ENCODE measurements around the gene CXADR.
"Not testable (repeated sequence)": the region's sequence is repeated elsewhere in the genome, so short reads cannot be mapped to it uniquely, and the experiment has no call there.

CXADR gene

GRCh38 chr21:17506951-17507350 lies 5.9 kb upstream of the CXADR start:
- DNase-seq = no peak

DNA sequence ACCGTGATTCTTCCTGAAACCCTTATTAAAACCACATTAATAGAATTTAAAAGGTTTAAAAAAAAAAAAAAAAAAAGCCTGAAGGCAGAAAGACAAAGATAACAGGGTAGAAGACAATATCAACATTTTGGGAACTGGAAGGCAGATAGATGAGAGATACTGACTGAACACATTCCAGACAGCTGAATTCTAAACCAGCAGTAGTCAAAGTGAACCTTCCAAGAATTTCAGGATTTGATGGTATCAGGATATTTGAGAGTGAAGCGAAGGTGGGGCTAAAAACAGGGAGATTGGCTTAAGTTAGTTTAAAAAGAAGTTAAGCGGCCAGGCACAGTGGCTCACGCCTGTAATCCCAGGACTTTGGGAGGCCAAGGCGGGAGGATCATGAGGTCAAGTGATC lies 5.3 kb upstream of the CXADR start:
- no peak for DNase-seq

DNA sequence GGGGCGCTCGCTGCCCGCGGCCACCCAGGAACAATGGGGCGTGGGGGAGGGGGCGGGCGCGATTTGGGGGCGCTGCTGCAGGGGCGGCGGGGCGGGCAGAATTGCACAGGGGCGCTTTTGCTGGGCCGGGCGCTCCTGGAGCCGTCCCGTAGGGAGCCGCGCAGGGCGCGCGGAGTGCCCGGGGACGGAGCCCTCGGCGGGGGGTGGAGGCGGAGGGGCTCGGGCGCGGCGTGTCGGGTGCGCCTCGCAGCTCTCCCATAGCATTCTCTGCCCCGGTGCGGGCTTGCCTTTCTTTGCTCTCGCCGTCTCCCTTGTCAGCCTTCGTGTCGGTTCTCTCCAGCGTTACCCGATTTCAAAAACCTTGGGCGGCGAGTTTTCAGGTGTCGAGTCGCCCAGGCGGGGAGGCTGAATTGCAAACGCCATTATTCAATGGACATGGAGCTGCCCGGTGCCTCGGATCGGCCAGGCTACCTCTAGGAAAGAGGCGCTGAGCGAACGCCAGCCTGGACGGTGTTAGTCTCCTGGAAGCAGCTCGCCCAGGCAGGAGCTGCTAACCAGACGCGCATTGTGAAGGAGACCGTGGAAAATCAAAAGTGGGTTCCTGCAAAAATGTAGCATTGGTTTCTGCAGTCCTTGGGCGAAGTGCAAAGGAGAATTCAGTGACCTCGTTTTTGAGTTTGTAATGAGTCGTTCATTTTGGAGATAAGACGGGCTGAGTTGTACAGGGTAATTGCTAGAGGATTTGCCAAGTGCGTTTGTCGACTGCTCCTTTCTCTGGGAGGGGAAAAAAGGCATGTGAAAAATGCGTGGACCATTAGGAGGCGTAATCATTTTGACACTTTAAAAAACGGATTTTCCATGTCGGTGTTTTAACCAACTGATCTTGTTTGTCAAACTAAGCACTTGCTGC lies 626 bp downstream of the CXADR start:
- no peak for DNase-seq

DNA sequence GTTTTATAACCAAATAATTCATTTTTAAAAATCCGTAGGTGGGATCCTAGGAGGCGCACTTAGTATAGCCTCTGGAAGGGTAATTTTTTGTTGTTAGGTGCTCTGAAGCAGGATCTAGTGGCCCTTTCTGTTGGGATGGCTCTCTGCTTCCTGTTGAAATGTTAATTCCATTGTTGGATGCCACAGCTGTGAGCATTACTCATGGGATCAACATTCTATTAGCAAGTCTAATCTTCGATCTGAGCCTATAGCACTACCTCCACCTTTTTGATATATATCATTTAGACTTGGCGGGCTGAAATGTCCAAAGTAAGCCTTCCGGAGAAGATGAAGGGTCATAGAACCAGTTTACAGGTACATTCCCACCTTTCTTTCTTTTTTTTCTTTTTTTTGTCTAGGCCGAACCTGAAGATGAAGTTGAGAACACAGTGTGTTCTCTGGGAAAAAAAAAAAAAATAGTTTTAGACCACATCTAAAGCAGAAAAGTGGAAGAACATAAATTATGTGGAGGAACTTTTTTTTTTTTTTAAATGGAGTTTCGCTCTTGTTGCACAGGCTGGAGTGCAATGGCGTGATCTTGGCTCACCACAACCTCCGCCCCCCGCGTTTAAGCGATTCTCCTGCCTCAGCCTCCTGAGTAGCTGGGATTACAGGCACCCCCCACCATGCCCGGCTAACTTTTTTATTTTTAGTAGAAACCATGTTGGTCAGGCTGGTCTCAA lies 1.4 kb downstream of the CXADR start:
- DNase-seq = no peak

DNA sequence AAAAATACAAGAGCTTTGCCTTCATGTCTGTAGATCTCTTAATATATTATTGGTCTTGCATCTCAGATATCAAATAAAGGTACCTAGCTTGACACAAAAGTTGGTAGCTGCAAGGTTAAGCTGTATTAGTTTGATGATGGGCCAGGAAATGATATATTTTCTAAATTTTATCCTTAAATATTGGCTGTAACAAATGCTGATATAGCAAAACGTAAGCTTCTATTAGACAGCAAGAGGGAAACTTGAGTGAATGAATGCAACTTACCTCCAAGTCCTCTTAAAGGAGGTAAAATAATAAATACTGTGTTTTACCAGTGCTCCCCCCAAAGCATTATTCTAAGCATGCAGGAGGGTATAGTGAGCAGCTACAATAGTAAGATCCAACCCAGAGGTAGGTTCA lies 4.2 kb downstream of the CXADR start:
- not testable (repeated sequence) for DNase-seq

DNA sequence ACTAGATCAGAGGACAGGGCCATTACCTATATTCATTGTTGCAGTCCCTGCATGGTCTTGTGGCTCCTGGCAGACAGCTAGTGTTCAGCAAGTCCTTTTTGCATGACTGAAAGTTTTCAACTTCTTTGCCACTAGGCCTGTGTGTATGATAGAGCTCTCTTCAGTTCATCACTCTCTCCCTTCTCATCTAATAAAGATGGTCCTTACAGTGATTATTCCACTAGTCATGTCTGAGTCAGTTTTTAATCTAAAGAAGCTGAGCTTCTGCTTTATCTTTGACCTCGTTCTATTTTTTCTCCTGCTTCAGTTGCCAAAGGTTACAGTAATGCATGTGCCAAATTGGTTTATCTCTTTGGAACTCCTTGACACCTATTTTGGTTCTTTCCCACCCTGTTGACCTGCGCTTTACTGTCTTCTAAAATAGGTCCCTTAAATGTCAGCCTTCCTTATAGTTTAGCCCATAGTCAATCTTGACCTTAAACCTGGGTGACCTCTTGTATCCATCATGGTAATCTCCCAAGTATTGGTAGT lies 6.4 kb downstream of the CXADR start:
- DNase-seq = no peak

GRCh38 chr21:17519965-17520609 lies 7.2 kb downstream of the CXADR start:
- no peak for DNase-seq

DNA sequence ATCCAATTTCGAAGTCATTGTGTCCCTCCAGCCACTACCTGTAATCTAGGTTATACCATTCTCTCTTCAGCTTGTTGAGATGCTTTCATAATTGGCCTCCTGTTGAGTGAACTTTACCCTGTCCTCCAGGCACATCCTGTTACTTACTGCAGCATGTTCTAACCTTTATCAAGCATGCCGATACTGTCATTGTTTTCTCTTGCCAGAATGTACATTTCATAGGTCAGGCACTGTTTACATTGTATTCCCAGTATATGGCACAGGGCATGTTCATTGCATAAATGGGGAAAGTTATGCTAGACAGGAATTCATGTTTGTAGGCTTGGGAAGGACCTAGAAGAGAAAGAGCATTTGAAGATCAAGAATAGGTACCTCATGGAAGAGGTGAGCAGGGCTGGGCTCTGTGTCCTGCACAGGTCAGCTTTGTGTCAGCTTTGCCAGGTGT lies 10.2 kb downstream of the CXADR start:
- no peak for DNase-seq

DNA sequence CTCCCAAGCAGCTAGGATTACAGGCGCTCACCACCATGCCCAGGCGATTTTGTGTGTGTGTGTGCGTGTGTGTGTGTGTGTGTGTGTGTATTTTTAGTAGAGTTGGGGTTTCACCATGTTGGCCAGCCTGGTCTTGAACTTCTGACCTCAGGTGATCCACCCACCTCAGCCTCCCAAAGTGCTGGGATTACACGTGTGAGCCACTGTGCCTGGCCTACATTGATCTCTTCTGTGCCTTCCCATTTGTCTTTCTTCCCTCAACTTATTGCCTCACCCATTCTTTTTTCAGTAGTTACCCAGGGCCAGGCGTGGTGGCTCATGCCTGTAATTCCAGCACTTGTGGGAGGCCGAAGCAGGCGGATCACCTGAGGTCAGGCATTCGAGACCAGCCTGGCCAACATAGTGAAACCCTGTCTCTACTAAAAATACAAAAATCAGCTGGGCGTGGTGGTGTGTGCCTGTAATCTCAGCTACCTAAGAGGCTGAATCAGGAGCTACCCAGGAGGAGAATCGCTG lies 11.2 kb downstream of the CXADR start:
- DNase-seq = not testable (repeated sequence)

- DNase-seq = no peak
Observed at GRCh38 chr21:17524635-17525034, 11.8 kb downstream of the CXADR start.

DNA sequence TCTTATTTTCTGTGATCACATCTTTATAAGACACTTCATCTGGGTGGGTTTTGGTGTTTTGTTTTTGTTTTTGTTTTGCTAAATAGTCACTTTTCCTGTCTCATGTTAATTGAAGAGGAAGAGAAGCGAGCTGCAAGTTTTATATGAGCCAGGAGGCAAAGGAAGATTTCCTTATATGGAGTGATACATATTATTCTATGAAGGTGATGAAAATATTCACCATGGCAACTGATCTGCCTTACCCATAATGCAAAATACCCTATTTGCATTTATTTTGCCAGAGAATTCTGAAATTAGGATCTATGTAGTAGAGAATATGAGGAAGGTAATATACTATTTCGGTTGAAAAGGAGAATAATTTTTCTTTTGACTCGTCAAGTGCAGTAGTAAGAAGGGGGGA lies 13.9 kb downstream of the CXADR start:
- no peak for DNase-seq

GRCh38 chr21:17527240-17527639 lies 14.4 kb downstream of the CXADR start:
- no peak for DNase-seq

GRCh38 chr21:17527711-17528110 lies 14.9 kb downstream of the CXADR start:
- no peak for DNase-seq

GRCh38 chr21:17529648-17530047 lies 16.8 kb downstream of the CXADR start:
- no peak for DNase-seq

- DNase-seq = no peak
Observed at GRCh38 chr21:17532292-17532691, 19.4 kb downstream of the CXADR start.

DNA sequence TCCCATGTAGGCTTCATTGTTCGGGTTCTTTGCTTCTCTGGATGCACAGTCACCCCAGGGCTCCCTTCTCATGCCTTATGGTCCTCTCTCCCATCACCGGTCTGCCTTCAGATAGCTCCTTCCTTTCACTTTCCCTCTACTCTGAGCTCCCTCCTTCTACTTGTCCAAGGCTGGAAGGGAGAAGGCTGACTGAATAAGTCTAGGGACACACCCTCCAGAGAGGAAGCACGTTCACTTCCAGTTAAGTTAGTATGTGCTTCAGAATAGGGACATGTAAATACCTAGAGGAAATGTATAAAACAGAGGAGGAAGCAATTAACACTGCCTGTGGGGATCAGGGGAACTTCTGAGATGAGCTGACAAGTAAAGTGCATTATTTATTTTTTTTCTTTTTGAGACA lies 23.5 kb downstream of the CXADR start:
- no peak for DNase-seq

GRCh38 chr21:17537299-17537698 lies 24.5 kb downstream of the CXADR start:
- no peak for DNase-seq

GRCh38 chr21:17538576-17538975 lies 25.7 kb downstream of the CXADR start:
- no peak for DNase-seq

DNA sequence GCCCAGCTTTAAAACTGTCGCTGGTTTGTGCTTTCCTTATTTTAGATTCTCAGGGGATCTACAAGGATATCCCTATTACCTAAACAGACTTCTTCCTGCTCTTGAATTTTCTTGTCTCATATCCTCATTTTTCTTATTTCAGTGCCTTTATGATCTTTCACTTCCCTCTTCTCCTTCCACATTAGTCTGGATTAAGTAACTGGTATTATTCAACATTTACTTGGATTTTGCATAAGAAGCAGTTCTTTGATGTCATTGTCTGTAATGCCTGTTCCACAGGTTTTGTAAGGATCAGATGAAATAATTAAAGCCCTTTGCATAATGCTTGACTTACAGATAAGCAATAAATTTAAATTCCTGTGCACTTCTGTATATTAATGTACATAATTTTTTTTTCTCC lies 26.5 kb downstream of the CXADR start:
- no peak for DNase-seq

DNA sequence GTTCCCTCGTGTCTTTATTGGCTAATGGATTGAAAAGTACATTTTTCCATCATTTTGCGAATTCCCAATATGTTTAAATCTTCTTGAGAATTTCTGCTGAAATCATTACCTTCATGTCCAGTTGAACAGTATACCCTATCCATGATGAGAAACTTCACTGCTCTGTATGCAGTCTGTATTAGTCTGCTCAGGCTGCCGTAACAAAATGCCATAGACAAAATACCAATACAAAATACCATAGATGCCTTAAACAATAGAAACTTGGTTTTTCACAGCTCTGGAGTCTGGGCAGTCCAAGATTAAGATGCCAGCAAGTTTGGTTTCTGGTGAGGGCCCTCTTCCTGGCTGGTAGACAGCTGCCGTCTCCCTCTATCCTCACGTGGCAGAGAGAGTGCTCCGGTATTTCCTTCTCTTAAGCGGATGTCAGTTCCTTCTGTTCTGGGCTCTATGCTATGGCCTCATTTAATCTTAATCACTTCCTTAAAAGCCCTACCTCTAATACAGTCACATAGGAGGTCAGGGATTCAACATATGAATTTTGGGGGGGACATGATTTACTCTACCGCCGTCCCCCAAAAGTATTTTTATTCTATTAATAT lies 27.0 kb downstream of the CXADR start:
- no peak for DNase-seq

GRCh38 chr21:17540530-17540929 lies 27.7 kb downstream of the CXADR start:
- DNase-seq = no peak

- peak; percentile 50 for DNase-seq
Observed at GRCh38 chr21:17542371-17543011, 29.6 kb downstream of the CXADR start.
